Lung (tissue), 12 donors: ENCODE measurements around the gene CD4. TPM values are rescaled to one million over a fixed set of nuclear protein-coding genes. Genes with fewer than 3 reads are reported as not detected.

Source experiments
- ATAC-seq: fragments of 200-7000 bp; cut with Tn5 transposase; one replicate; pipeline ENCODE4 v1.9.1; 2020; ENCODE audit warnings: moderate number of reproducible peaks; ENCODE audit not compliant: insufficient read depth, low FRiP score
- DNase-seq, 3 donors: peaks; one replicate each; pipeline ENCODE4 v3.0.0-alpha.2; 2013 to 2017
- H3K27ac ChIP-seq, 2 donors: one replicate each; pipeline ENCODE4 v1.5.1; 2013; ENCODE audit warnings: mild to moderate bottlenecking in 2 of 2, moderate library complexity in 2 of 2, control low read depth in 1 of 2, inconsistent platforms in 1 of 2, low read depth in 1 of 2, low read length in 1 of 2
- H3K27me3 ChIP-seq, 3 donors: one replicate each; pipeline ENCODE4 v1.5.1; 2013; ENCODE audit warnings: low read length in 2 of 3; ENCODE audit not compliant: control insufficient read depth in 3 of 3, insufficient read depth in 3 of 3
- H3K36me3 ChIP-seq, 4 donors: one replicate each; pipeline ENCODE4 v1.5.1; 2013; ENCODE audit warnings: low read length in 4 of 4, mild to moderate bottlenecking in 1 of 4, moderate library complexity in 1 of 4; ENCODE audit not compliant: control insufficient read depth in 4 of 4, insufficient read depth in 4 of 4
- H3K4me1 ChIP-seq, 5 donors: one replicate each; pipeline ENCODE4 v1.5.1; 2013; ENCODE audit warnings: low read length in 5 of 5, mild to moderate bottlenecking in 2 of 5, moderate library complexity in 1 of 5; ENCODE audit not compliant: control insufficient read depth in 5 of 5, insufficient read depth in 5 of 5
- H3K4me3 ChIP-seq: one replicate; pipeline ENCODE4 v1.5.1; 2013; ENCODE audit warnings: mild to moderate bottlenecking, control low read depth, moderate library complexity
- H3K9ac ChIP-seq, 2 donors: one replicate each; pipeline ENCODE4 v1.5.1; 2013; ENCODE audit warnings: low read length in 2 of 2, control low read depth in 1 of 2; ENCODE audit not compliant: insufficient read depth in 1 of 2
- H3K9me3 ChIP-seq, 4 donors: one replicate each; pipeline ENCODE4 v1.5.1; 2013; ENCODE audit warnings: low read length in 3 of 4, mild to moderate bottlenecking in 1 of 4, moderate library complexity in 1 of 4; ENCODE audit not compliant: control insufficient read depth in 4 of 4, insufficient read depth in 3 of 4
- CTCF ChIP-seq: IDR thresholded peaks from 2 replicates; pipeline ENCODE4 v1.5.1; 2012; ENCODE audit warnings: mild to moderate bottlenecking; ENCODE audit errors: control extremely low read depth, extremely low read depth
- WGBS, 2 donors: extraction: QIAGEN DNeasy Blood & Tissue Kit; methylation state at CpG; one replicate each; pipeline ENCODE4 v1.1.7; 2013; 5-methylcytosine and 5-hydroxymethylcytosine counted together
- polyA plus RNA-seq, 2 donors: library from polyadenylated mRNA; stranded (reverse); fragments of 200-250 nt; gene quantifications; one replicate each; pipeline ENCODE4 v1.2.1, GENCODE V29; 2013
- total RNA-seq, 2 donors: library from RNA; depleted of rRNA in 1 of 2; stranded (reverse); fragments of >200 nt in 1 of 2; gene quantifications; one replicate each; pipeline ENCODE4 v1.2.1, GENCODE V29; 2014 to 2021
- donor health status: control.
- donor health status: control.
- donor health status: Bipolar disorder and iron deficiency.
- donor health status: healthy.
- donor health status: DM: yes; HTN: yes; CAD: no.

The CD4 gene
- total and polyA plus RNA-seq, 4 donors, result 20.6 to 83.7 (median 53.0) TPM

GRCh38 chr12:6771509-6772330, 17.6 kb upstream of the CD4 start:
- ATAC-seq (no peak), DNase-seq (peak in 2 of 3 donors; percentile 38 to 58)
- 67 to 71% methylated on average over 12 of the region's 12 CpGs for WGBS, 2 donors
- peaks cover 0 to 28% (median 14%) of the 10 kb centered on the region in 4 donors for H3K36me3 ChIP-seq
- H3K9ac ChIP-seq, result no peak overlapping the region
- H3K4me3 ChIP-seq, result no peak overlapping the region
- H3K9me3 ChIP-seq, result peaks cover 0 to 2% (median 0%) of the 10 kb centered on the region in 4 donors
- H3K27me3 ChIP-seq, result peaks cover 0 to 2% (median 0%) of the 10 kb centered on the region in 3 donors
- no peak for TF ChIP-seq CTCF
- H3K27ac ChIP-seq, result peak overlapping the region in 1 of 2 donors; percentile 34
- H3K4me1 ChIP-seq, result peaks cover 7 to 39% (median 17%) of the 10 kb centered on the region in 5 donors

- Histone ChIP-seq H3K4me1 (peaks cover 7 to 39% (median 17%) of the 10 kb centered on the region in 5 donors), H3K9me3 (peaks cover 0 to 2% (median 0%) of the 10 kb centered on the region in 4 donors), H3K27me3 (peaks cover 0 to 2% (median 0%) of the 10 kb centered on the region in 3 donors), H3K4me3 (no peak within 1 kb of the TSS), H3K27ac (peak within 1 kb of the TSS in 1 of 2 donors; percentile 34), H3K9ac (no peak within 1 kb of the TSS), H3K36me3 (peaks cover 0 to 28% (median 14%) of the 10 kb centered on the region in 4 donors)
- no peak for ATAC-seq
- WGBS, 2 donors, result 36 to 47% methylated on average over 11 to 15 of the region's 15 CpGs
- no peak for TF ChIP-seq CTCF
- no peak for DNase-seq
These were observed 17.0 kb upstream of the CD4 start, which contains the start of gene LAG3 for GRCh38 chr12:6772331-6772695. TSS of gene LAG3 (plus strand) at chr12:6772520. CDS start at chr12:6772853, 333 bp downstream.

- Histone ChIP-seq H3K36me3 (peaks cover 0 to 23% (median 14%) of the 10 kb centered on the region in 4 donors), H3K9me3 (peaks cover 0 to 2% (median 0%) of the 10 kb centered on the region in 4 donors), H3K27ac (no peak overlapping the region), H3K9ac (no peak overlapping the region), H3K4me3 (no peak overlapping the region), H3K27me3 (peaks cover 0 to 2% (median 0%) of the 10 kb centered on the region in 3 donors), H3K4me1 (peaks cover 5 to 39% (median 17%) of the 10 kb centered on the region in 5 donors)
- WGBS, 2 donors, result 76 to 81% methylated on average over 19 to 21 of the region's 21 CpGs
- DNase-seq, result no peak
- ATAC-seq, result no peak
- no peak for TF ChIP-seq CTCF
These were observed 16.4 kb upstream of the CD4 start for GRCh38 chr12:6772726-6773589.
